H1 (cell line): Measurements from ENCODE around the gene STAMBPL1. TPM values are rescaled to one million over a fixed set of nuclear protein-coding genes. Genes with fewer than 3 reads are reported as not detected.

ENCODE experiments used
- CTCF ChIA-PET: fragments of 300-600 bp; sonication (Branson Sonifier 250); formaldehyde crosslinking; loops from one replicate; lab custom pipeline; 2021; ENCODE audit not compliant: partially characterized antibody; lab: Charles Lee
- POLR2A ChIA-PET: fragments of 300-600 bp; sonication (Branson Sonifier 250); formaldehyde crosslinking; loops from one replicate; lab custom pipeline; 2021; ENCODE audit warnings: inconsistent platforms; ENCODE audit not compliant: partially characterized antibody; lab: Charles Lee
- DNase-seq, 2 experiments: peaks; one replicate each; pipeline versions ENCODE4 v3.0.0 to v3.0.0-alpha.2; 2010 to 2022; ENCODE audit warnings: low spot score in 2 of 2, low read depth in 1 of 2, mixed read lengths in 1 of 2
- FAIRE-seq: peaks from 2 replicates; lab custom pipeline; 2011; peaks lifted over from hg19 to GRCh38; lab: Jason Lieb, UNC
- H2AFZ ChIP-seq: 2 replicates; pipeline ENCODE4 v1.8.1; 2012; ENCODE audit warnings: low read length, inconsistent platforms
- H2AK5ac ChIP-seq: 2 replicates; pipeline ENCODE4 v1.6.1; 2013; ENCODE audit warnings: low read depth, low read length
- H2BK120ac ChIP-seq: replicated peaks from 2 replicates; pipeline ENCODE3; 2013; ENCODE audit warnings: low read depth, low read length, inconsistent platforms
- H2BK12ac ChIP-seq: 2 replicates; pipeline ENCODE4 v1.6.1; 2013; ENCODE audit warnings: low read depth, low read length
- H2BK15ac ChIP-seq: 2 replicates; pipeline ENCODE4 v1.6.1; 2013; ENCODE audit warnings: low read length
- H2BK20ac ChIP-seq: 2 replicates; pipeline ENCODE4 v1.6.1; 2013; ENCODE audit warnings: low read length
- H2BK5ac ChIP-seq: 2 replicates; pipeline ENCODE4 v1.6.1; 2013; ENCODE audit warnings: low read depth, low read length
- H3K14ac ChIP-seq: 2 replicates; pipeline ENCODE4 v1.6.1; 2013; ENCODE audit warnings: inconsistent platforms; ENCODE audit not compliant: insufficient read length
- H3K18ac ChIP-seq: 2 replicates; pipeline ENCODE4 v1.6.1; 2013; ENCODE audit warnings: low read length; ENCODE audit errors: extremely low read depth
- H3K23ac ChIP-seq: 2 replicates; pipeline ENCODE4 v1.6.1; 2013; ENCODE audit warnings: inconsistent platforms; ENCODE audit not compliant: insufficient read length
- H3K23me2 ChIP-seq: 2 replicates; pipeline ENCODE4 v1.6.1; 2013; ENCODE audit warnings: low read depth, low read length
- H3K27ac ChIP-seq: 2 replicates; pipeline ENCODE4 v1.6.1; 2011; ENCODE audit warnings: low read depth, low read length, inconsistent platforms
- H3K27me3 ChIP-seq, 4 experiments: replicated peaks in 1 of 4; 1 replicate in 1 of 4; 2 replicates in 3 of 4; pipeline versions ENCODE4 v1.6.1 to v1.8.1; 2011 to 2013; ENCODE audit warnings: low read length in 3 of 4, mild to moderate bottlenecking in 3 of 4, inconsistent platforms in 2 of 4, mixed read lengths in 2 of 4, moderate library complexity in 1 of 4; ENCODE audit not compliant: control insufficient read depth in 3 of 4, insufficient read depth in 3 of 4; ENCODE audit errors: extremely low read depth in 1 of 4
- H3K36me3 ChIP-seq, 4 experiments: 2 replicates each; pipeline versions ENCODE4 v1.6.1 to v1.8.1; 2011 to 2013; ENCODE audit warnings: mild to moderate bottlenecking in 4 of 4, low read length in 3 of 4, moderate library complexity in 2 of 4, control low read depth in 1 of 4, inconsistent platforms in 1 of 4; ENCODE audit not compliant: insufficient read depth in 4 of 4, control insufficient read depth in 2 of 4
- H3K4ac ChIP-seq: replicated peaks from 2 replicates; pipeline ENCODE3; 2013; ENCODE audit warnings: low read length, low read depth, mixed read lengths, inconsistent platforms; ENCODE audit not compliant: insufficient read length
- H3K4me1 ChIP-seq, 4 experiments: replicated peaks in 1 of 4; 1 replicate in 1 of 4; 2 replicates in 3 of 4; pipeline versions ENCODE4 v1.6.1 to v1.8.1; 2011 to 2013; ENCODE audit warnings: low read length in 3 of 4, inconsistent platforms in 2 of 4, mixed read lengths in 1 of 4; ENCODE audit not compliant: insufficient read depth in 4 of 4, control insufficient read depth in 3 of 4
- H3K4me2 ChIP-seq, 2 experiments: 2 replicates each; pipeline versions ENCODE4 v1.6.1 to v1.8.1; 2011 to 2013; ENCODE audit warnings: low read depth in 2 of 2, low read length in 2 of 2, control low read depth in 1 of 2, inconsistent platforms in 1 of 2, mild to moderate bottlenecking in 1 of 2; ENCODE audit not compliant: insufficient read depth in 1 of 2
- H3K4me3 ChIP-seq, 4 experiments: fragments of 200-600, 300-600 bp in 1 of 4; sonication (generic), shearing (Covaris generic), sonication (Bioruptor Twin) in 1 of 4; 2 replicates each; pipeline versions ENCODE4 v1.5.1 to v1.8.1; 2011 to 2016; ENCODE audit warnings: low read length in 4 of 4, low read depth in 3 of 4, control low read depth in 2 of 4, inconsistent platforms in 2 of 4, mild to moderate bottlenecking in 2 of 4, mixed read lengths in 1 of 4, moderate library complexity in 1 of 4; ENCODE audit not compliant: insufficient read depth in 2 of 4; ENCODE audit errors: extremely low read depth in 1 of 4
- H3K56ac ChIP-seq: replicated peaks from 2 replicates; pipeline ENCODE3; 2013; ENCODE audit warnings: low read depth, mild to moderate bottlenecking, mixed read lengths, low read length, inconsistent platforms; ENCODE audit not compliant: insufficient read length
- H3K79me1 ChIP-seq: 2 replicates; pipeline ENCODE4 v1.6.1; 2013; ENCODE audit warnings: low read depth, low read length, control low read depth
- H3K79me2 ChIP-seq, 2 experiments: 2 replicates each; pipeline versions ENCODE4 v1.6.1 to v1.8.1; 2012 to 2013; ENCODE audit warnings: low read length in 2 of 2, mild to moderate bottlenecking in 2 of 2, inconsistent platforms in 1 of 2; ENCODE audit not compliant: insufficient read depth in 2 of 2, control insufficient read depth in 1 of 2
- H3K9ac ChIP-seq, 4 experiments: replicated peaks in 1 of 4; 1 replicate in 1 of 4; 2 replicates in 3 of 4; pipeline versions ENCODE4 v1.6.1 to v1.8.1; 2011 to 2013; ENCODE audit warnings: low read depth in 3 of 4, low read length in 3 of 4, control low read depth in 2 of 4, mild to moderate bottlenecking in 2 of 4, moderate library complexity in 2 of 4, inconsistent platforms in 1 of 4; ENCODE audit errors: extremely low read depth in 1 of 4
- H3K9me3 ChIP-seq, 2 experiments: 2 replicates each; pipeline versions ENCODE4 v1.6.1 to v1.8.1; 2012 to 2013; ENCODE audit warnings: mild to moderate bottlenecking in 2 of 2, moderate library complexity in 2 of 2, control low read depth in 1 of 2, inconsistent platforms in 1 of 2, low read depth in 1 of 2, low read length in 1 of 2, mixed read lengths in 1 of 2; ENCODE audit not compliant: insufficient read depth in 2 of 2
- H4K20me1 ChIP-seq, 2 experiments: replicated peaks in 1 of 2; 2 replicates each; pipeline versions ENCODE3 to v1.8.1; 2011 to 2013; ENCODE audit warnings: inconsistent platforms in 2 of 2, low read length in 2 of 2, mild to moderate bottlenecking in 1 of 2; ENCODE audit not compliant: insufficient read depth in 2 of 2, control insufficient read depth in 1 of 2
- H4K5ac ChIP-seq: 2 replicates; pipeline ENCODE4 v1.6.1; 2013; ENCODE audit warnings: low read length, low read depth, mixed read lengths, inconsistent platforms; ENCODE audit not compliant: insufficient read length
- H4K8ac ChIP-seq: 2 replicates; pipeline ENCODE4 v1.8.0; 2013; ENCODE audit warnings: mild to moderate bottlenecking, moderate library complexity, low read length, inconsistent platforms; ENCODE audit not compliant: insufficient read depth; ENCODE audit errors: extremely low read depth
- H4K91ac ChIP-seq: replicated peaks from 2 replicates; pipeline ENCODE3; 2013; ENCODE audit warnings: low read length, mixed read lengths, inconsistent platforms; ENCODE audit not compliant: insufficient read length
- CBX8 ChIP-seq: fragments of 300-800, 300-1000 bp; sonication (generic); IDR thresholded peaks from 2 replicates; pipeline ENCODE4 v1.7.1; 2016; ENCODE audit warnings: low read depth, low read length, borderline replicate concordance
- CHD1 ChIP-seq: IDR thresholded peaks from 2 replicates; pipeline ENCODE4 v1.6.1; 2012; ENCODE audit warnings: low read depth, low read length, improper control_type of control experiment
- EGR1 ChIP-seq: IDR thresholded peaks from 2 replicates; pipeline ENCODE4 v1.6.1; 2011; ENCODE audit warnings: low read depth, low read length, borderline replicate concordance
- GABPA ChIP-seq: IDR thresholded peaks from 2 replicates; pipeline ENCODE4 v1.6.1; 2011; ENCODE audit warnings: mild to moderate bottlenecking, low read length, moderate library complexity, borderline replicate concordance; ENCODE audit not compliant: insufficient read depth
- HDAC2 ChIP-seq, 2 experiments: fragments of 300-600 bp in 1 of 2; sonication (generic) in 1 of 2; IDR thresholded peaks; 2 replicates each; pipeline ENCODE4 v1.6.1; 2011 to 2012; ENCODE audit warnings: low read depth in 2 of 2, low read length in 2 of 2, mild to moderate bottlenecking in 2 of 2, moderate library complexity in 2 of 2, borderline replicate concordance in 1 of 2, inconsistent platforms in 1 of 2
- SIN3A ChIP-seq, 2 experiments: IDR thresholded peaks in 1 of 2; conservative IDR thresholded peaks in 1 of 2; 2 replicates each; pipeline ENCODE4 v1.6.1; 2011 to 2012; ENCODE audit warnings: low read length in 2 of 2, improper control_type of control experiment in 1 of 2, low read depth in 1 of 2, mild to moderate bottlenecking in 1 of 2
- SIRT6 ChIP-seq: IDR thresholded peaks from one replicate; pipeline ENCODE4 v1.7.1; 2012; ENCODE audit warnings: low read length, inconsistent platforms
- SP4 ChIP-seq: IDR thresholded peaks from 2 replicates; pipeline ENCODE4 v1.6.1; 2012; ENCODE audit warnings: low read length, inconsistent platforms
- WGBS, 2 experiments: shearing (Covaris generic) in 1 of 2; methylation state at CpG; one replicate each; pipeline versions ENCODE4 v1.1.6 to v1.1.7; 2013 to 2015; ENCODE audit warnings: low lambda C conversion rate in 2 of 2, mixed read lengths in 2 of 2, inconsistent platforms in 1 of 2, low coverage in 1 of 2, missing lambda C conversion rate in 1 of 2; ENCODE audit not compliant: insufficient replicate concordance in 2 of 2, insufficient coverage in 1 of 2, insufficient read length in 1 of 2; ENCODE audit errors: extremely low coverage in 1 of 2, missing lambda C conversion rate in 1 of 2; 5-methylcytosine and 5-hydroxymethylcytosine counted together
- polyA plus RNA-seq, 7 experiments: library from polyadenylated mRNA; depleted of rRNA in 3 of 7; stranded (reverse) in 5 of 7; unstranded in 2 of 7; fragments of >200 nt in 5 of 7; fragments of 200-250 nt in 2 of 7; gene quantifications; 1 replicate in 5 of 7; 2 replicates in 1 of 7; 4 replicates in 1 of 7; pipeline versions ENCODE4 v1.2.1 to v1.2.3, GENCODE V29; 2011 to 2013; ENCODE audit warnings: missing spikeins in 2 of 7, mixed read lengths in 2 of 7
- total RNA-seq: library from RNA; stranded (reverse); fragmentation: NEBNext Ultra II Directional; extraction: Animal tissue kit (Norgen Biotek cat#: 25700); gene quantifications from 2 replicates; pipeline ENCODE4 v1.2.1, GENCODE V29; 2021

The STAMBPL1 gene
- total and polyA plus RNA-seq, 2 of the 8 experiments (the other 6 are each of a cell fraction or from before 2014, with no cell fraction given) = 5.5 TPM

DNA sequence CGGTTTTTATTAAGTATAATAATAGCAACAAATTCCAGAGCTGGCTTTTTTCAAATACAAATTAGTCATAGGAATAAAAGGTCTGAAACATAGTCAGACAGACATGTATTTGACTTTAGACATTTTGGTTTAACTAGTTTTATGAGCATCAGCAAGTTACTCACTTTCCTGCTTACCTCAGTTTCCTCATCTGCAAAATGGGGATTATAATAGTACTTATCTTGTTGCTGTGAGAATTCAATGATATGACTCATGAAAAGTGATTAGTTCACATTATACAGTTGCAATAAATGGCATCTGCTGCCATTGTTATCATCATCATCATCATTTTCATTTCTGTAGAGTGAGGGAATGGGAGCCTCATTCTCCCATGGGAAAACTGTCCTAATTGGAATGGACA lies 39.0 kb downstream of the STAMBPL1 start:
- Histone ChIP-seq H3K27me3 (no peaks in the 10 kb centered on the region), H2BK120ac (no peak overlapping the region), H4K91ac (no peak overlapping the region), H2BK15ac (no peak overlapping the region), H3K9me3 (no peaks in the 10 kb centered on the region), H3K18ac (no peak overlapping the region), H4K5ac (no peak overlapping the region), H3K4me1 (no peaks in the 10 kb centered on the region), H3K56ac (no peak overlapping the region), H3K79me2 (no peaks in the 10 kb centered on the region), H2BK20ac (no peak overlapping the region), H2AK5ac (no peak overlapping the region), H2BK5ac (no peak overlapping the region), H4K8ac (no peak overlapping the region), H3K27ac (no peak overlapping the region), H3K4ac (no peak overlapping the region), H3K9ac (no peak overlapping the region), H3K79me1 (no peaks in the 10 kb centered on the region), H3K14ac (no peak overlapping the region), H3K23ac (no peak overlapping the region), H2AFZ (no peak overlapping the region), H3K4me3 (no peak overlapping the region), H3K23me2 (no peaks in the 10 kb centered on the region), H3K36me3 (no peaks in the 10 kb centered on the region), H3K4me2 (no peak overlapping the region), H2BK12ac (no peak overlapping the region), H4K20me1 (no peaks in the 10 kb centered on the region)
- 90% methylated on average over 1 of the region's 1 CpG; no CpG with 5 or more reads in 1 of the 2 experiments for WGBS, 2 experiments
- TF ChIP-seq EGR1 (no peak), SIN3A (conservative IDR thresholded peaks at IDR 0.05 in 1 of 2, IDR thresholded peaks at IDR 0.05 in 1 of 2; ENCODE audit: low read depth in 1 of 2, low read length in 2 of 2) (no peak), SIRT6 (no peak), HDAC2 (IDR thresholded peaks at IDR 0.05; ENCODE audit: borderline replicate concordance in 1 of 2, low read depth in 2 of 2, low read length in 2 of 2) (no peak), SP4 (no peak), GABPA (no peak), CHD1 (no peak), CBX8 (no peak)
- no peak for DNase-seq
- POLR2A ChIA-PET = no interaction called here
- CTCF ChIA-PET = interaction anchor here (2.8 to 3.1 kb wide), 2 partner anchors 15 to 84 kb away, joined by 20 to 23 read pairs; no protein-coding TSS in a partner anchor
- no peak for FAIRE-seq
